ENCODE measurements around the gene ZNF443. TPM values are rescaled to one million over a fixed set of nuclear protein-coding genes. Genes with fewer than 3 reads are reported as not detected.
"Not testable (repeated sequence)": the region's sequence is repeated elsewhere in the genome, so short reads cannot be mapped to it uniquely, and the experiment has no call there.

The ZNF443 gene
- total RNA-seq: 1 to 10 TPM; 2.8 to 4.5 (median 3.7) TPM

DNA sequence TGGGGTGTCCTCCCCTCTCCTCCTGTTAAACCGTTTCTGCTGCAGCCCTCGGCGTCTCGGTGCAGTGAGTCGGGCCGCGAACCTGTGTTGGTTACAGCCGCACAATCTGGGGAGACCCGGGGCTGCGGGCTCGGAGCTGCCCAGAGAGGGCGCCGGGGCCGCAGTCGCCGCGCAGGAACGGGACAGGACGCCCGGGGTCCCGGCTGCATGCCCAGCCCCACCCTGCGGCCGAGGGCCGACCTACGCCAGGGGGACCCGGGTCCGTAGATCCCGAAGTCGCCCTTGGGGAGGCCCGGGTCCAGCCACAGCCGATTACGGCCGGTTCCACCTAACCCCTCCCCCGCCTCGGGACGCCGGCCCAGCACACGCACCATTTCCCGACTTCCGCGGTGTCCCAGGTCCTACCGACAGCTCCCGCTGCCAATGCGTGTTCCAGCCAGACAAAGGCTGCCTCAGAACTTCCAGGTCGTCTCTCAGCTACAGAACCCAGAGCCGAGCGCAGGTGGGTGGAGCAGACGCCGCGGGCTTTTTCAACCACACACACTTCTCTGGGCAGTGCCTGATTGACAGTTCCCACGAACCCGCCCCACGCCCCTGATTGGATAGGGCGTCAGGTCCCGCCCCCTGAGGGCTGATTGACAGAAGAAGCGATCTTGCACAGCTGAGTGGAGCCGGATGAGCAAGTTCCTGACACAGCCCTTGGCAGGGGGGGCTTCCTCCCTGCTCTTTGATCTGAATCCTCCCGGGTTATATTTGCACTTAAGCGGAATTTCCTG lies at the start of gene ZNF443:
Gene ZNF443, minus strand, starts transcription at position 481 of the 776 bp plus-strand sequence. Its CDS starts 107 bp downstream, at position 374.
- peak; percentile 99 to 100 for DNase-seq (ENCODE audit: low spot score in 2 of 2)
- H3K27ac ChIP-seq: peak within 1 kb of the TSS in 3 of 4 donors; percentile 51 to 80 (median 78)
- peaks cover 0 to 10% (median 0%) of the 10 kb centered on the region in 4 donors for H3K4me1 ChIP-seq
- no peaks in the 10 kb centered on the region for H3K27me3 ChIP-seq
- WGBS, 2 donors: 0 to 1% methylated on average over 22 to 29 of the region's 59 CpGs
- peak within 1 kb of the TSS; percentile 63 to 84 (median 79) for H3K4me3 ChIP-seq
- H3K9me3 ChIP-seq: peaks cover 0 to 30% (median 0%) of the 10 kb centered on the region in 4 donors
- TF ChIP-seq EP300 (IDR thresholded peaks at IDR 0.05): peak; percentile 46 to 64
- peak in 1 of 2 donors; percentile 51 for TF ChIP-seq POLR2A (IDR thresholded peaks at IDR 0.05)
- TF ChIP-seq, protein P1, sequence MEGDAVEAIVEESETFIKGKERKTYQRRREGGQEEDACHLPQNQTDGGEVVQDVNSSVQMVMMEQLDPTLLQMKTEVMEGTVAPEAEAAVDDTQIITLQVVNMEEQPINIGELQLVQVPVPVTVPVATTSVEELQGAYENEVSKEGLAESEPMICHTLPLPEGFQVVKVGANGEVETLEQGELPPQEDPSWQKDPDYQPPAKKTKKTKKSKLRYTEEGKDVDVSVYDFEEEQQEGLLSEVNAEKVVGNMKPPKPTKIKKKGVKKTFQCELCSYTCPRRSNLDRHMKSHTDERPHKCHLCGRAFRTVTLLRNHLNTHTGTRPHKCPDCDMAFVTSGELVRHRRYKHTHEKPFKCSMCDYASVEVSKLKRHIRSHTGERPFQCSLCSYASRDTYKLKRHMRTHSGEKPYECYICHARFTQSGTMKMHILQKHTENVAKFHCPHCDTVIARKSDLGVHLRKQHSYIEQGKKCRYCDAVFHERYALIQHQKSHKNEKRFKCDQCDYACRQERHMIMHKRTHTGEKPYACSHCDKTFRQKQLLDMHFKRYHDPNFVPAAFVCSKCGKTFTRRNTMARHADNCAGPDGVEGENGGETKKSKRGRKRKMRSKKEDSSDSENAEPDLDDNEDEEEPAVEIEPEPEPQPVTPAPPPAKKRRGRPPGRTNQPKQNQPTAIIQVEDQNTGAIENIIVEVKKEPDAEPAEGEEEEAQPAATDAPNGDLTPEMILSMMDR (IDR thresholded peaks at IDR 0.05): peak in 1 of 5 experiments; percentile 9
- H3K36me3 ChIP-seq: no peaks in the 10 kb centered on the region

DNA sequence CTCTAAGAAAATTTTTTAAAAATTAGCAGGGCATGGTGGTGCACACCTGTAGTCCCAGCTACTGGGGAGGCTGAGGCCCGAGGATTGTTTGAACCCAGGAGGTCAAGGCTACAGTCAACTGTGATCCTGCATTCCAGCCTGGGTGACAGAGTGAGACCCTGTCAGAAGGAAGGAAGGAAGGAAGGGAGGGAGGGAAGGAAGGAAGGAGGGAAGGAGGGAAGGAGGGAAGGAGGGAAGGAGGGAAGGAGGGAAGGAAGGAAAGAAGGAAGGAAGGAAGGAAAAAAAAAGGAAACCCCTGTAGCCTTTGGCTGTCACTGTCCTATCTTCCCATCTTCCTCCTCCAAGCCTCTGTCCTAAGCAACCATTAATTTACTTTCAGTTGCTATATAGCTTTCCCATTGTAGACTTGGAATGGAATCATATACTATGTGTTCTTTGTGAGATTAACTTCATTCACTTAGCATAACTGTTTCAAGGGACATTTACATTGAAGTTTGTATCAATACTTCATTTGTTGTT lies 45.5 kb upstream of the ZNF443 start:
- not testable (repeated sequence) for H3K27me3 ChIP-seq; DNase-seq (ENCODE audit: low spot score in 2 of 2); H3K9me3 ChIP-seq; H3K36me3 ChIP-seq; H3K4me3 ChIP-seq; H3K27ac ChIP-seq
- WGBS, 2 donors: 95 to 96% methylated on average over 1 of the region's 1 CpG
- H3K4me1 ChIP-seq: peaks cover 0 to 25% (median 8%) of the 10 kb centered on the region in 4 donors

DNA sequence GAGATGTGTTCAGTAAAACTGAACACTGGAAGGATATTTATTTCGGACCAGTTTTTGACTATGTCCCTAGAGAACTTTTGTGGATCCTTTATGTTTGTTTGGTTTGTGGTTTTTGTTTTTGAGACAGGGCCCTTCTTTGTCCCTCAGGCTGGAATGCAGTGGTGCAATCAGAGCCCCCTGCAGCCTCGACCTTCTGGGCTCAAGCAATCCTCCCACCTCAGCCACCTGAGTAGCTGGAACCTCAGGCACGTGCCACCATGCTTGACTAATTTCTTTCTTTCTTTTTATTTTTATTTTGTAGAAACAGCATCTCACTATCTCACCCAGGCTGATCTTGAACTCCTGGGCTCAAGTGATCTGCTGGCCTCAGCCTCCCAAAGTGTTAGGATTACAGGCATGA lies 44.8 kb upstream of the ZNF443 start:
- no peak for DNase-seq (ENCODE audit: low spot score in 2 of 2)
- H3K36me3 ChIP-seq: no peaks in the 10 kb centered on the region
- 58 to 63% methylated on average over 3 of the region's 3 CpGs for WGBS, 2 donors
- TF ChIP-seq POLR2A (IDR thresholded peaks at IDR 0.05) (no peak), EP300 (IDR thresholded peaks at IDR 0.05) (no peak)
- TF ChIP-seq, protein P1 (IDR thresholded peaks at IDR 0.05): no peak
- no peaks in the 10 kb centered on the region for H3K27me3 ChIP-seq
- H3K4me3 ChIP-seq: peak overlapping the region in 1 of 4 donors; percentile 95
- no peaks in the 10 kb centered on the region for H3K9me3 ChIP-seq
- H3K4me1 ChIP-seq: peaks cover 0 to 25% (median 8%) of the 10 kb centered on the region in 4 donors
- peak overlapping the region in 3 of 4 donors; percentile 82 to 91 (median 88) for H3K27ac ChIP-seq

DNA sequence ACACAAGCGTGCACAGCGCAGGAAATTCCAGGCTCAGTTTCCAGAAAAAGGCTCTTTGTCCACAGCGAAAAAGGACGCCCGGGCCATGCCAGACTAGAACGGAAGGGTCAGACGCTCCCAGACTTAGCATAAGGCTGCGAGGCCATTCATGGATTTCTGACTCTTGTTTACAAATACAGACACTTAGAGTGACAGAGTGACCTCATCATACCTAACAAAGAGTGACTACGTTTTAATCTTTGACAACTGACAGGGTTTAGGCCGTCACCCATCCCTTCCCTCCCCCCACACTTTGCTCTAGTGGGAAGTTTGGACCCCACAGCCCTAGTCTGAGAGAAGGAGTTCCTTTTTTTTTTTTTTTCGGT lies 44.2 kb upstream of the ZNF443 start:
- Histone ChIP-seq H3K4me1 (peaks cover 0 to 25% (median 8%) of the 10 kb centered on the region in 4 donors), H3K9me3 (no peaks in the 10 kb centered on the region), H3K36me3 (no peaks in the 10 kb centered on the region), H3K27ac (peak overlapping the region; percentile 47 to 91 (median 85)), H3K4me3 (peak overlapping the region; percentile 61 to 95 (median 79)), H3K27me3 (no peaks in the 10 kb centered on the region)
- 1 to 6% methylated on average over 9 to 11 of the region's 11 CpGs for WGBS, 2 donors
- DNase-seq (ENCODE audit: low spot score in 2 of 2): no peak
- TF ChIP-seq POLR2A (IDR thresholded peaks at IDR 0.05) (no peak), EP300 (IDR thresholded peaks at IDR 0.05) (peak in 1 of 2 donors; percentile 11)
- TF ChIP-seq, protein P1 (IDR thresholded peaks at IDR 0.05): no peak

DNA sequence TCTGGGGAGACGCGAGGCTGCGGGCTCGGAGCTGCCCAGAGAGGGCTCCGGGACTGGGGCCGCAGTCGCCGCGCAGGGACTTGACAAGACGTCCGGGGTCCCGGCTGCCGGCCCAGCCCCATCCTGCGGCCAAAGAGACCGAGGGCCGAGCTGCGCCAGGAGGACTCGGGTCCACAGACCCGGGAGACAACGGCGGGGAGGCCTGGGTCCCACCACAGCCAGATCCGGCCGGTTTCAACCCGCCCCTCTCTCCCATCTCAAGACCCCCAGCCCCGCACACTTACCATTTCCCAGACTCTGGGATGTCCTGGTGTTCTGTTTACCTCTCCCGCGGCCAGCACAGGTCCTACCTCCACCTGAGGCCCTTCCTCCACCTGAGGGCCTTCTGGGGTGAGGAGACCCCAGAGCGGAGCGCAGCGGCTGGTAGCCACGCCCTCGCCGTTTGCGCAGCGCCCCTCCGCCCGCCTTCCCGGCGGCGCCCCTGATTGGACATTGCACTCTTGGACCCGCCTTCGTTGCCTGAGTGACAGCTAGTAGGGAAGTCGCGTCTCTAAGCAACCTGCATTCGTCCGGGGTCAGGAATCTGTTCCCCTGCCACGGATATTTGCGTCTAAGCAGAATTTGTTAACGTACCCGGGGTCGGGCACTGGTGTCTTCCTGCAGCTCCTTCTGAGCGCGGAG lies 43.7 kb upstream of the ZNF443 start, which contains the start of gene ZNF709:
Gene ZNF709, minus strand, starts transcription at position 446 of the 681 bp plus-strand sequence. Its CDS starts 159 bp downstream, at position 287.
- Histone ChIP-seq H3K4me3 (peak within 1 kb of the TSS; percentile 61 to 95 (median 79)), H3K4me1 (peaks cover 0 to 25% (median 8%) of the 10 kb centered on the region in 4 donors), H3K27ac (peak within 1 kb of the TSS; percentile 47 to 91 (median 85)), H3K27me3 (no peaks in the 10 kb centered on the region), H3K9me3 (no peaks in the 10 kb centered on the region), H3K36me3 (no peaks in the 10 kb centered on the region)
- 0 to 1% methylated on average over 18 to 38 of the region's 53 CpGs for WGBS, 2 donors
- peak in 1 of 2 donors; percentile 44 for TF ChIP-seq POLR2A (IDR thresholded peaks at IDR 0.05)
- peak; percentile 49 to 86 for TF ChIP-seq EP300 (IDR thresholded peaks at IDR 0.05)
- TF ChIP-seq, protein P1 (IDR thresholded peaks at IDR 0.05): no peak
- DNase-seq (ENCODE audit: low spot score in 2 of 2): peak; percentile 82 to 96

Data from tibial nerve (tissue), 4 donors.